HG02870 (cell line): Measurements from ENCODE around the gene NUDT14.

Experiments used
- ATAC-seq: cut with Tn5 transposase; IDR thresholded peaks from one replicate; pipeline ENCODE4 v1.9.1; 2021; ENCODE audit warnings: mild to moderate bottlenecking, moderate library complexity; ENCODE audit not compliant: unreplicated experiment

Gene NUDT14

DNA sequence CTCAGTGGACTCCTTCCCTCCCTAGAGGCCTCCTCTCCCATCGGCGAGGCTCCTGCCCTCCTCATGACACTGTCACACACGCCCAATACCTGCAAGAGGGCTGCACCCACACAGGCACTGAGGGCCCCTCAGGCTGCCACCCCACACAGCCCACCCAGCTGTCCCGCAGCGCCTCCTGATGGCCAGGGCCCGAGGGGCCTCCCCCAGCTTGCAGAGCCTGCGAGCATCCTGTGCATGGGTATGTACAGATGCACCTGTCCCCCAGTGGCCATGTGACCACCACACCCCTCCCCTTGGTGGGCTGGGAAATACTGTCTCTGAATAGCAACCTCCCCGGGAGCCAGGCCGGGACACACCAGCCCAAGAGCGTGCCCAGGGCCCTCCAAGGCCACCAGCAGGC lies 19.0 kb upstream of the NUDT14 start:
- ATAC-seq, result no peak

DNA sequence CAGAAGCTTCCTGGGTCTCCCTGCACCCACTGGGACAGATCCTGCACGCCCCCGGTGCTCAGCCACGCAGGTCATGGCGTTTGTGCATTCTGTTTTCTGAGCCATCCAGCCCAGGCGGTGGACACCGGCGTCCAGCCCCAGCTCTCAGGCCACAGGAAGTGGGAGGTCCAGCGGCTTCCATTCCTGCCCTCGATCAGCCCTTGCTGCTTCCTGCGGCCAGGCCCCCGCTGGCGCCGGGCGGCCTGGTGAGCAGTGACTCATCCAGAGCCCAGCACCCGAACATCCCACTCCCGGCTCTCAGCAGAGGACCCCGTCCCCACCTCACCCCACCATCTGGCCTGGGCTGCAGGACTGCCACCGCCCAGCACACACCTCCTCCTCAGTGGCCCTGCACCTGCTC lies 18.0 kb upstream of the NUDT14 start:
- ATAC-seq, result no peak

DNA sequence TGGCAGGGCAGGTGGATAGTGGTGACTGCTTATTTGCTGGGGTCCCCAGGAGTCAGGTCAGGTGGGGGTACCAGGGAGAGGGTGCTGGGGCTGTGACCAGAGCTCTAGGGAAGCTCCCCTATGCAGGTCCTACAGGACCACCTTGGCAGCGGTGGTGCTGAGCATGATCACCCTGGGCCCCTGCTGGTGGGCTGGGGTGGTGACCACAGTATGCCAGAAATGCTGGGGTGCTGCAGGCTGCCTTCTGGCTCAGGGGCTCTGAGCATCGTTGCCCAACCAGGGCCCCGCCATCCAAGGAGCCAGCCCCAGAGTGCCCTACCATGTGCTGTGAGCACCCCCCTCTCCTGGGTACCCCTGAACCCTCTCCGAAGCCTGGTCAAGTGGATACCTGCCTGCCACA lies 17.5 kb upstream of the NUDT14 start:
- ATAC-seq, result no peak

DNA sequence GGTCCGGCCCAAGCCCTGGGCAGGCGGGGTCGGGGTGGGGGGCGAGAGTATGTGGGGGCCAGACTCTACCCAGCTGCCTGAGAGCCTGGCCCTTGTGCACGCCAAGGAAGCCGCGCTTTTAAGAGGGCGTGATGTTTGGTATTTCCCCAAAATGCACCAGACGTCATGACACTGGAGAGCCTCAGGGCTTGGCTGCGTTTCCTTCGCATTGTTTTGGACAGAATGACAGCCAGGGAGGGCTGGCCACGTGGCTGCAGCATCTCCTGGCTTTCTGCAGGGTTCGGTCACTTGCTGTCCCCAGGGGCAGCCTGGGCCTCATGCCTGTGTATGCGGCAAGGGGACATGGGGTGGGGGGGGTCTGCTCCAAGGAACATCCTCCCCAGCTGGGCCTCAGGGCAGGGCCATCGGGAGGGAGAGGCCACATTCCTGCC lies 16.1 kb upstream of the NUDT14 start:
- ATAC-seq, result no peak

DNA sequence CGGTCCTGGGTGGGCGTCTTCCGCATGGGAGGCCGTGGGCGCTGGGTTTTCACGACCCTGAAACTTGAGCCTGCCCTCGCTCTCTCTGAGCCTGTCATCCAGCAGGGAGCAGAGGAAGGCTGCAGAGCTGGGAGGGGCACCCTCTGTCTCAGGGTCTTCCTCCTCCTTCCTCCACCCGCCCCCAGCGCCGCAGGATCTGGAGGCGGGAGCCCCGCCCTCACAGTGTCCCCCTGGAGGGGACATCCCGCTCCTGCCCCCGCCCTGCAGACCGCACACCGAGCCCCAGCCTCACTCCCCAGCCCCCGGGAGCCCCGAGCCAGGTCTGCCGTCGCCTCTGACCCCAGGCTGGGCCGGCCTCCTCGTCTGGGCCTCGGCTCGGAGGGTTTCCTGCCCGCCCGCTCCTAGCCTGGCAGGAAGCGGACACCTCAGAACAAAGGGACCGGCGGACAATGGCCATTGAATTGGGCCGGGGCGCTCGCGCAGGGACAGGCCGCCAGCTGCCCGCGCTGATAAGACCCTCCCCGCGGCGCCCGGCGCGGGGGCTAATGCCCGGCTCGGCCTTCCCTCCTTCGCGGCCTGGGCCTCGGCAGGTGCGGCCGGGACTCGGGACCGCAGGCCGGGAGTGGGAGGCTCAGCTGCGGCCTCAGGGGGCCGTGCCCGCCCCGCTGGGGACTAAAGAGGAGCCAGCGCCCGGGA lies 15.3 kb upstream of the NUDT14 start:
- no peak for ATAC-seq

DNA sequence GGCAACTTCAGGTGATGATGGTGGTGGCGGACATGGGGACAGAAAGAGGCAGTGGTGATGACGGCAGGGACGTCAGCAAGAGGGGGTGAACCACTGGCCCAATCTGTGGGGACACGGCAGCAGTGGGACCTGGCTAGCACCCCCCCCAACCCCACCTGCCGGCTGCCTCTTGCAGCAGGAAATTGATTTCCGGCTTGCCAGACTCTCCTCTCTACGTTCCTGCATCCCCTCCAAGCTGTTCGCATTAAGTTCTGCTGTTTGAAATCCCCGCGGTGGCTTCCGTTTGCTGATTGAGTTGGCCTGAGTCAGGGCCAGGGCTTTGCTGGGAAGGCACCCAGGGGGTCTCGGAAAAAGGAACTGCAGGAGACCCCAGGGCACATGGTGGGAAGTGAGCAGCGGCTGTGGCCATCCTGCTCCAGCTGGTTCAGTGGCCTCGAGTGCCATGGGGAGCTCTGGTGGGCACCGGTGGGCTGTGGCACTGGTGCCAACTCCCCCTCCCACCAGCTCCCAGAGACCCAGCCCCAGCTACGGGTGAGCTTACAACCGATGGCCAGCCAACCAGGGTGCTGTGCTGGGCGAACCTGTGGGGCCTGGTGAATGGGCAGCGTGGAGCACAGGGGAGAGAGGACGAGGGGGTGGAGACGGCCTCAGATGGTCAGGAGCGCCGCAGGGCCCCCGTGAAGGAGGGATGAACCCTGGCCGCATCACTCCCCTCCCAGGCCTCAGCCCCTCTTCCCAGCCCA lies 14.6 kb upstream of the NUDT14 start:
- no peak for ATAC-seq

DNA sequence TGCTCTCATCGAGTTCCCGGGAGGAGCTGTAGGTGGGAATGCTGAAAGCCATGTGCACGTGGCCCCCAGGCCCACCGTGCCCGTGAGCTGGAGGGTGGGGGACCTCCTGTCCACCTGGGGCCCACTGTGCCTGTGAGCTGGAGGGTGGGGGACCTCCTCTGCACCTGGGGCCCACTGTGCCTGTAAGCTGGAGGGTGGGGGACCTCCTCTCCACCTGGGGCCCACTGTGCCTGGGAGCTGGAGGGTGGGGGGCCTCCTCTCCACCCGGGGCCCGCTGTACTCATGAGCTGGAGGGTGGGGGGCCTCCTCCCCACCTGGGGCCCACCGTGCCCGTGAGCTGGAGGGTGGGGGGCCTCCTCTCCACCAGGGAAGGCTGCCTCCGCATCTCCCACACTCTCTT lies 13.9 kb upstream of the NUDT14 start:
- ATAC-seq, result no peak

DNA sequence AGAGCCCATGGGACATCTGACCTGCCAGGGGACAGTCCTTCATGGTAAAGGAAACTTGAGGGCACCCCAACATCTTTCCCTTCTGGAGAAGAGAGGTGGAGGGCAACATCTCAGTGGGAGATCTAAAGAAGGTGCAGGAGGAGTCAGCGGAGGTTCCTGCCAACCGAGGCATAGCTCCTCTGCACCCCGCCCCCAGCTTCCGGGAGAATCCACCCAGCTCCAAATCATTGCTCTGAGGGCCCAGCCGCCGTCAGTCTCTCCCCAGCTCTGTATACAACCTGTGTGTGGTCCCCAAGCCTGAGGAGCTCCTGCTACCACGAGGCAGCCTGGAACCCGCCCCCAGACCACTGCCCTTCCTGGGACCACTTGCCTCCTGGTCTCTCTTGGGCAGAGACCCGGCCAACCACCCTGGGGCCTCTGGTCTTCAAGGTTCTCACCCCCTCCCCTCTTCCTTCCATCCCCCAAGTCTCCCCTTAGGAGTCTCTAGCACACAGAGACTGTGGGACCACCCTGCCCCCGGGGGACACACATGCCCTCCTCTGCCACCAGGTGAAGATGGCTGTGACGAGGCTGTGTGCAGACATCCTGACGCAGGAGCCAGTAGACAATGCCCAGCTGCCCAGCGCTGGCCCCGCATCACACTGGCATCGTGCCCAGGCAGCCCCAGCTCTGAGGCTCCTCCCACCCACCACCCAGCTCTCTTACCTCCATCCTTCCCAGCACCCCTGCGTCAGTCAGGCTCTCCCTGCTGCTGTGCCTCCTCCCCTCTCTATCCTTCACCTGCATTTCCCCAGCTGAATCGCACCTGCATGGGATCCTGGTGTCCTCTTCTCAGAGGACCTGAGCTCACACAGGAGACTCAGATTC lies 13.0 kb upstream of the NUDT14 start:
- no peak for ATAC-seq

DNA sequence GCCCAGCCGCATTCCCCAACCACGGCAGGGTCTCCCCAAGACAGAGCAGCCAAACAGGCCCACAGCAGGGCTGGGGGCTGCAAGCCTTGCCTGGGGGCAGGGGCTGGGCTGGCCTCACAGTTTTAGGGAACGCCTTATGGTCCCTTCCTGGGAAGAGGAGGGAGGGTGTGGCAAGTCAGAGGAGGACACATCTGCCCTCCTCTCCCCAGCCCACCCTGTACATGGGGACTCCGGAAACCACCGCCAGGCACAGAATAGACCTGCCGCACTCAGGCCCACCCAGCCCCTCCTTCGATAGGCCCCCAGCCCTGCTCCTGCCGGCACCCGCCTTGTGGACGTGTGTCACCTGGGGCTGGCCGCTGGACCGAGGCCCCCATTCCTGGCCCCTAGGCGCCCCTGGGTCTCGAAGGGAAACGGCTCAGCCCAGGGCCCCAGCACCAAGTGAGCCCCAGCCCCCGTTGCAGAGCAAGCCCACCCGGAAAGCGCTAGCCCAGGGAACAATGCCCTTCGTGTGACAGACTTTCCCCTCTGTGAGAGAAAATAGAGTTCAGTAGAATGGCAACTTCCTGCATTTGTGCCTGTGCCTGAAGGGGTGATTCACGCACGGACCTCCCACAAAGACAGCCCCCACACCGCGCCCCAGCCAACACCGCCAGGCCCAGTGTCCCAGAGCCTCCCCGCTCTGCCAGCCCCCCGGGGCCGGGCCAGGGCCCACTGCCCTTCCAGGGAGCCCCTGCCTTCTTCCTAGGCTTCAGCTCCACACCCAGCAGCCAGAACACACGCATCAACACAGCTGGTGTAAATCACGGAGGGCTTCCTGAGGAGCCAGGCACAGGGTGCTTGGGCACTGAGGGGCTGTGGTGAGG lies 12.0 kb upstream of the NUDT14 start:
- ATAC-seq, result no peak

DNA sequence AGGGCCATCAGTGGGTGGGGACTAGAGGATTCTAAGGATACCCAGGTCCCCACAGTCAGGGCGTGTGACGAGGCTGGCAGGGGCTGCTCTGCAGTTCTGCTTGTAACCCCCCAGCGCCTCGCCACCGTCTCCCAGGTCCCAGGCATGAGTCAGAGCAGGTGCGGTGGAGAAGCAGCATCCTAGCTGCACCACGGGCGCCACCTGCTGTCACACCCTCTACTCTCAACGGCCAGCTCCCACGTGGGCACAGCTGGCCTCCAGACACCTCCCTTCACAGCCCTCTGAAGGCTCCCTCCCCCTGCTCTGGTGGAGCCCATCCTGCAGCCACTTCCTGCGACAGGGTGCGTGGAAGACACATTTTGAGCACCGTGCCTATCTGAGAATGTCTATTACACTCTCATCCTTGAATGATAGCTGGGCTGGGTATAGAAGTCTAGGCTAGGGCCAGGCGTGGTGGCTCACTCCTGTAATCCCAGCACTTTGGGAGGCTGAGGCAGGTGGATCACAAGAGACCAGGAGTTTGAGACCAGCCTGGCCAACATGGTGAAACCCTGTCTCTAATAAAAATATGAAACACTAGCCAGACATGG lies 6.9 kb upstream of the NUDT14 start:
- ATAC-seq, result no peak

DNA sequence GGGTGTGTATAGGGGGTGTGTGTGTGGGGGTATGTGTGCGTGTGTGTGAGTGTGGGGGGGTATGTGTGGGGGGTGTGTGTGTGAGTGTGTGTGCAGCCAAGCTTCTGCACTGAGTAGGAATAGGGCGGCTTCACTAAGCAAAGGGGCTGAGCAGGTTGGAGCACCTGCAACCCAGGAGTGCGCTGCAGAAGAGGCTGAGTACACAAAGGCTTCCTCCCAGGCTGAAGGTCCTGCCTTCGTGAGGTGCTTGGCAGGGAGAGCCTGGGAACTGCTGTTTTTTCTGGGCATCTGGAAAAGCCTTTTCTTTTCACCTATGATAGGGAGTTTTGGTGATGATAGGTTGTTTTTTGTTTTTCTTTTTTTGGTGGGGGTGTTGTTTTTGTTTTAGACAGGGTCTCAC lies 6.0 kb upstream of the NUDT14 start:
- ATAC-seq, result no peak

DNA sequence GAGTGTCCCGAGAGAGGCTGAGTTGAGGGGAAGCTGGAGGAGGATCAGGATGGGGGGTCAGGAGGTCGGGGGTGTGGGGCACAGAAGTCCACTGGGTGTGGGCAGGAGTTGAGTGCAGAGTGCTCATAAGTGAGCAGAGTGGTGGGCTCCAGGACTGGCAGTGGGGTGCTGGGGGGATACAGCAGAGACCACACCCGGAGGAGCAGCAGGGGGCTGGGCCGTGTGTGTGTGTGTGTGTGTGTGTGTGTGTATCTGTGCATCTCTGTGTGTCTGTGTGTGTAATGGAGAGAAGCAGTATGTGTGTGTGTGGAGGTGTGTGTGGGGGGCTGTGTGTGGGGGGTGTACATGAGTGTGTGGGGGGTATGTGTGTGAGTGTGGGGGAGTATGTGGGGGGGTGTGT lies 4.9 kb upstream of the NUDT14 start:
- no peak for ATAC-seq

DNA sequence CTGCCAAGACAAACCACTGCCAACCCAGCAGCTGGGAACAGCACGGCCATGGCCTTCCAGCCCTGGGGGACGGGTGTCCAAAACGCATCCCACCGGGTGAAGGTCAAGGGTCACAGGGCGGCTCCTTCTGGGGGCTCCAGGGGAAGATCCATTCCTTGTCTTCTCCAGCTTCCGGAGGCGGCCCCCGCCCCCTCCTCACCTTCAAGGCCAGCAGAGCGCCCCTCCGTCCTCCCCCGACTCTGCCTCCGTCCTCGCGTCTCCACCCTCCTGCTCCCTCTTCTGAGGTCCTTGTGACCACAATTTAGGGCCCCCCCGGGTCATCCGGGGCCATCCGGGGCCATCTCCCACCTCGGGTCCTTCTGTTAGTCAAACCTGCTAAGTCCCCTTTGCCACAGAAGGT lies 3.9 kb upstream of the NUDT14 start:
- no peak for ATAC-seq

DNA sequence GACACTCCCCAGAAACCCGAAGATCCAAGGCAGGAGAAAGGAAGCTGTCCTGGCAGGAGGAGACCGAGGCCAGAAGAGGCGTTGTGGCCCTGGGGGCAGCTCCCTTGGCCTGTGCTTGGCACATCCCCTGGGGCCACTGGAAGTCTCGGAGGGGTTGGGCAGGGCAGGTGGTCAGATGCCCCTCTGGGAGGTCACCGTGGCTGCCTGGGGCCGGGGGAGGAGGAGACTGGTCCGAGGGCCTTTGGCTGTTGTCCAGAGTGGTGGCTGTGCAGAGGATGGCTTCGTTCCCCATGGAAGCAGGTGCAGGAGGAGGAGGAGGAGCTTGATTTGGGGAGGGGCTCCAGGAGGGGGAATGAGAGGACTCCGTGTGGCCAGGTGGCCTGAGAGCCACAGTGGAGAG lies 3.3 kb upstream of the NUDT14 start:
- no peak for ATAC-seq

DNA sequence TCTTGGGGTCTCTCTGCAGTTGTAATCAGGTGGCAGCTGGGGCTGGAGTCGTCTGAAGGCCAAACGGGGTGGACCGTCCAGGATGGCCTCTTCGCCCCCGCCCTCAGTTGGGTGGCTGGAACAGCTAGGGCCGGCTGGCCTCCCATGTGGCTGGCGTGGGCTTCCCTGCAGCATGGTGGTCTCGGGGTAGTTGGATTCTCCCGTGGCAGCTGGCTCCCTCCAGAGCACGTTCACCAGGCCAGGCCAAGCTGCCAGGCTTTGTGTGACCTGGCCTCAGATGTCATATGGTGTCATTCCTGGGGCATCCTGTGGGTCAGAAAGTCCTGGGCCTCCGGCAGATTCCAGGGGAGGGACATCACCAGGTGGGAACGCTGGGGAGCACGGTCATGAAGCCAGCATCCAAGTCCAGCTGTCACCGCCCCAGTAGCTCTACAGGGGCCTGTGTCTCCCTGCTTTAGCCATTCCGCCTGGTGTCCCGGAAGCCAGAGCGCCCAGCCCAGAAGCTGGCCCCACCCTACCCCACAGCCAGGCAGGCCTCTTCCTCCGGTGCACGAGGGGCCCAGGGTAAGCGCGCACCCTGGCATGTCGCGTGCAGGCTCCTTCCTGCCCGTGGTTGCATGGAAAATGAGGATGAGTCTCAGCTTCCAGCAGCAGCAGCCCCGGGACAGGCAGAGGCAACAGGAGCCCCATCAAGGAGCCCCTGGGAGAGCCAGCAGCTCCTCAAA lies 1.3 kb upstream of the NUDT14 start:
- no peak for ATAC-seq

DNA sequence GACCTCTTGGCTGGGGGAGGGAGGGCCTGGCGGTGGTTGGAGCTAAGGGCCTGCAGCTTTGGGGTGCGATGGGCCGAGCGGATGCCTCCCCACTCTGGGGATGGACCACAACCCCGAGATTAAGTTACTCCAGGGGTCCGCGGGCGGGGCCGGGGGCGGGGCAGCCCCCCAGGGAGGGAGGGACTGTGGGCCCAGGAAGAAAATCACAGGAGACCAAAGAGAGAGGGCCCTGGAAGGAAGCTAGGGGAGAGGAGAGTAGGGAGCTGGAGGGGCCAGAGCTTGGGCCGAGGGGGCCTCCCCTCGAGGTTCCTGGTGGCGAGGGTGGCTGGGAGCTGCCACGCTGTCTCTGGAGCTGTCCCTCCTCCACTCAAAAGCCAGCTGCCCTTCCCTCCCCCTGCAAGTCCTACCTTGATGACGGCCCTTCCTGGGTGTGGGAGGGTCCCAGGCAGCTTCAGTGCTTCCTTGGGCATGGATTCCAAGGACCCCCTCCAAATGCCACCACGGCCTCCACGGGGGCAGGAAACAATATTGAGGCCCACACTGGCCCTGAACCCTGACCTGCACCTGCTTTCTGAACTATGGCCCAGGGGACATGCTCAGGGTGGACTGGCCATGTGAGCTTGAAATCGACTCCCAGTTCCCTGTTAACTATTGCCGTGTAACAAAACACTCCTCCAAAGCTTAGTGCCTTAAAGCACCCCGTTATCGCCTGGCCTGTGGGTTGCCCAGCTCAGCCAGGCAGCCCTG lies 610 bp upstream of the NUDT14 start:
- ATAC-seq, result no peak

DNA sequence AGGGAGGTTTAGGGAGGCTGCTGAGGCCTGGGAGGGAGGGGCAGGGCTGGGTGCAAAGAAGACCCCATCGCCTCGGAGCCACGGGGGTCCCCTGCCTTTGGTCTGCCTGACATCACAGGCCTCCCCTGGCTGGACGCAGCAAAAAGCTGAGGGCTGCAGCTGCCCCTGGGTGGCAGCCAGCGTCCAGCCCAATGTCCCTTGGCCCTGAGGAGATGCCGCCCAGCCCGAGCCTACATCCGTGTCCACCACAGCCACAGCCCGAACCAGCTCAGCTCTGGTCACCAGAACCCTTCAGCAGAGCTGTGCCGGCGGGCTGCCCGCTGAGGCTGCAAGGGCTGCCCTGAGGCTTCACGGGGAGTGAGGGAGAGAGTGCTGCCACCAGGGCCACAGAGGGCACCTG lies 1.9 kb downstream of the NUDT14 start:
- ATAC-seq, result no peak

DNA sequence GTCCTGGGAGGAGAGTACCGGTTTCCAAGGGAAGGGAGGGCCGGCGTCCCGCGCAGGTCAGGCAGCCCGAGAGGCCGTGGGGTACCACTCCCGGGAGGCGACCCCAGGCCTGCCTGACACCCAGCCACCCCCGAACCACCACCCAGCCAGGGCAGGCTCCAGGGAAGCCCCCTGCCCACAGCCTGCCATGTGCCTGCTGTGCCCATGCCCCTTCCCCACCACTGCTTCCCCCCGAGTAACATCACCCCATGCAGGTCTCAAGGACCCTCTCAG lies 2.3 kb downstream of the NUDT14 start:
- no peak for ATAC-seq
